Neural crest cell (in vitro differentiated cells): ENCODE data around the gene OGDH. TPM values are rescaled to one million over a fixed set of nuclear protein-coding genes. Genes with fewer than 3 reads are reported as not detected.

Experiments used
- DNase-seq: peaks from one replicate; pipeline ENCODE4 v3.0.0; 2021; ENCODE audit warnings: low read depth, mixed read lengths, low spot score
- H3K27ac Mint-ChIP-seq: one replicate; pipeline ENCODE4 v1.8.0; 2021; ENCODE audit warnings: mild to moderate bottlenecking, mixed read lengths; ENCODE audit not compliant: unreplicated experiment
- H3K27me3 Mint-ChIP-seq: 2 replicates; pipeline ENCODE4 v1.8.0; 2021; ENCODE audit warnings: low read depth, mild to moderate bottlenecking, mixed read lengths
- H3K36me3 Mint-ChIP-seq: 2 replicates; pipeline ENCODE4 v1.8.0; 2021; ENCODE audit warnings: low read depth, mild to moderate bottlenecking, mixed read lengths
- H3K4me1 Mint-ChIP-seq: 2 replicates; pipeline ENCODE4 v1.8.0; 2021; ENCODE audit warnings: mixed read lengths
- H3K4me3 Mint-ChIP-seq: one replicate; pipeline ENCODE4 v1.8.0; 2021; ENCODE audit warnings: mild to moderate bottlenecking, mixed read lengths
- H3K9me3 Mint-ChIP-seq: 2 replicates; pipeline ENCODE4 v1.8.0; 2021; ENCODE audit warnings: mixed read lengths
- CTCF ChIP-seq: fragments of 200-600 bp; sonication (generic); conservative IDR thresholded peaks from 2 replicates; pipeline ENCODE4 v1.5.0; 2021; ENCODE audit warnings: antibody characterized with exemption, mild to moderate bottlenecking
- total RNA-seq: library from RNA; stranded (reverse); gene quantifications from 2 replicates; pipeline ENCODE4 v1.2.1, GENCODE V29; 2021

Gene OGDH
- total RNA-seq, 1 donor from 2014 or later = 116 TPM

- no peak for TF ChIP-seq CTCF
- H3K27me3 Mint-ChIP-seq = no peaks in the 10 kb centered on the region
- H3K27ac Mint-ChIP-seq = no peak overlapping the region
- no peak for DNase-seq
- H3K36me3 Mint-ChIP-seq = peaks cover 11% of the 10 kb centered on the region
- no peaks in the 10 kb centered on the region for H3K4me1 Mint-ChIP-seq
- no peaks in the 10 kb centered on the region for H3K9me3 Mint-ChIP-seq
- H3K4me3 Mint-ChIP-seq = no peak overlapping the region
Observed at GRCh38 chr7:44673771-44674170, 67.3 kb downstream of the OGDH start.

GRCh38 chr7:44674381-44674780 is 68.0 kb downstream of the OGDH start:
- Mint-ChIP-seq H3K36me3 (peaks cover 14% of the 10 kb centered on the region), H3K4me3 (no peak overlapping the region), H3K27ac (no peak overlapping the region), H3K4me1 (no peaks in the 10 kb centered on the region), H3K9me3 (no peaks in the 10 kb centered on the region), H3K27me3 (no peaks in the 10 kb centered on the region)
- no peak for DNase-seq
- no peak for TF ChIP-seq CTCF

- Mint-ChIP-seq H3K27me3 (no peaks in the 10 kb centered on the region), H3K4me3 (no peak overlapping the region), H3K9me3 (no peaks in the 10 kb centered on the region), H3K27ac (no peak overlapping the region), H3K36me3 (peaks cover 15% of the 10 kb centered on the region), H3K4me1 (no peaks in the 10 kb centered on the region)
- DNase-seq = no peak
- no peak for TF ChIP-seq CTCF
Observed at GRCh38 chr7:44676776-44677175, 70.3 kb downstream of the OGDH start.

GRCh38 chr7:44678101-44678470 is 71.7 kb downstream of the OGDH start:
- Mint-ChIP-seq H3K4me3 (no peak overlapping the region), H3K27ac (no peak overlapping the region), H3K27me3 (no peaks in the 10 kb centered on the region), H3K36me3 (peaks cover 15% of the 10 kb centered on the region), H3K9me3 (no peaks in the 10 kb centered on the region), H3K4me1 (no peaks in the 10 kb centered on the region)
- TF ChIP-seq CTCF = no peak
- no peak for DNase-seq

- H3K4me3 Mint-ChIP-seq = no peak overlapping the region
- DNase-seq = no peak
- TF ChIP-seq CTCF = no peak
- H3K36me3 Mint-ChIP-seq = peaks cover 14% of the 10 kb centered on the region
- no peaks in the 10 kb centered on the region for H3K27me3 Mint-ChIP-seq
- no peaks in the 10 kb centered on the region for H3K4me1 Mint-ChIP-seq
- peak overlapping the region; percentile 46 for H3K27ac Mint-ChIP-seq
- no peaks in the 10 kb centered on the region for H3K9me3 Mint-ChIP-seq
Observed at GRCh38 chr7:44678471-44679179, 72.2 kb downstream of the OGDH start.
